HG03469 (cell line): ENCODE results near the gene STAMBP.
"Not testable (repeated sequence)": the region's sequence is repeated elsewhere in the genome, so short reads cannot be mapped to it uniquely, and the experiment has no call there.

Experiments
- ATAC-seq: cut with Tn5 transposase; IDR thresholded peaks from one replicate; pipeline ENCODE4 v1.9.1; 2021; ENCODE audit warnings: mild to moderate bottlenecking, moderate library complexity, moderate number of reproducible peaks; ENCODE audit not compliant: unreplicated experiment

Gene STAMBP

GRCh38 chr2:73828818-73829570, at the start of gene STAMBP:
TSS of gene STAMBP (plus strand) at chr2:73828961. CDS start at chr2:73830857, 1,896 bp downstream.
- peak; percentile 63 for ATAC-seq

DNA sequence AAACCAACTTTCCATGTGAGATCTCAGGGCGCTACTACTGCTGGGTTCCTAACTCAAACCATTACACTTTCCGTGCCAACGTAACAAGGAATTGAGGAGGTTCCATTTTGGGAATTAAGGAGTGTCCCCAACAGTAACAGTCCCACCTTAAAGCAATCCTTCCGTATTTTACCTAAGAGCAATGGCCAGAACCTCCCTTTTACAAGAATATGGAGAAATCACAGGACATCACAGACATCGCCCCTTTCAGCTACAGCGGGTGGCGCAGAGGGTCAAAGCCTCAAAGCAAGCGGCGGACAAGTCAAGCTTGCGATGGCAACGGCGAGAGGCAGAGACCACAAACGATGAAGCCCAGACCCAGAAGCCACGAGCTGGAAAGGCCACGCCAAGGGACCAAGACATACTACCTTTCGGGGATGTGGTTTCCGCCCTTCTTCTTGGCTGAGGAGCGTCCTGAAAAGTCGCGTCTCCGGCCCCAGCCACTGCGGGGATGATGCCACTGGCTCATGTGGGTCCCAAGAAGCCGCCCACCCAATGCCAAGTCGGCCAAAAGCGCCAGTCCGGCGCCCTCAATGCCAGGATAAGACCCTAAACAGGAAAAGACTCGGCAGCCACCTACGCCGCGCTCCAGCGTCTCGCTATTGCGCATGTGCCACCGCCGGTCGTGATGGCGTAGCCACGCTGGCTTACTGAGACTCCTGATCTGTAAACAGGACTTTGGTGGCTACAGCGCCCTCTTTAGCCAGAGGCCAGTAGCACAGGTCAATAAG, 49.1 kb upstream of the STAMBP start, which contains the start of gene DUSP11:
TSS of gene DUSP11 (minus strand) at position 637 of the 770 bp plus-strand sequence. CDS start at position 508, 129 bp downstream.
- ATAC-seq = peak; percentile 99

GRCh38 chr2:73780237-73780582, 48.6 kb upstream of the STAMBP start:
- ATAC-seq = no peak

GRCh38 chr2:73783402-73783801, 45.4 kb upstream of the STAMBP start:
- not testable (repeated sequence) for ATAC-seq

- ATAC-seq = not testable (repeated sequence)
These were observed 44.9 kb upstream of the STAMBP start, which contains the start of gene C2orf78 for GRCh38 chr2:73783883-73784282. TSS of gene C2orf78 (plus strand) at chr2:73784183. CDS start at chr2:73784310, 127 bp downstream.

GRCh38 chr2:73811878-73812277, 16.9 kb upstream of the STAMBP start:
- ATAC-seq = no peak

GRCh38 chr2:73812635-73813034, 16.1 kb upstream of the STAMBP start:
- ATAC-seq = no peak

DNA sequence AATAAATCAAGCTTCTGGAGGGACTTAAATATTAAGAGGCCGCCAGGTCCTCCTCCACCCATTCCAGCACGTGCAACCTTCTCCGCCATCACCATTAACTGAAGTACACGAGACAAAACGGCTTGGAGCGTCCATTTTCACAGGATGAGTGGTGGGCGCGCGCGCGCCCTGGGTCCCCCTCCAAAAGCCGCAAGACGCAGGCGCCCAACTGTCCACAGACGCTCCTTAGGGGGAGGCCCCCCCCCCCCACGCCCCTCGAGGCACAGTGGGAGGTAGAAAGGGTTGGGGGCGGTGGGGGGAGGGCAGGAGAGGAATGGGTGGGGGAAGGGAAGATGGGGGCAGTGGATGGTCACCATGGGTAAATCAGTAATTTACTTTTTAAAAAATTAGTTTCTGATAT, 10.5 kb upstream of the STAMBP start:
- ATAC-seq = no peak

GRCh38 chr2:73821227-73821626, 7.5 kb upstream of the STAMBP start:
- ATAC-seq = no peak

DNA sequence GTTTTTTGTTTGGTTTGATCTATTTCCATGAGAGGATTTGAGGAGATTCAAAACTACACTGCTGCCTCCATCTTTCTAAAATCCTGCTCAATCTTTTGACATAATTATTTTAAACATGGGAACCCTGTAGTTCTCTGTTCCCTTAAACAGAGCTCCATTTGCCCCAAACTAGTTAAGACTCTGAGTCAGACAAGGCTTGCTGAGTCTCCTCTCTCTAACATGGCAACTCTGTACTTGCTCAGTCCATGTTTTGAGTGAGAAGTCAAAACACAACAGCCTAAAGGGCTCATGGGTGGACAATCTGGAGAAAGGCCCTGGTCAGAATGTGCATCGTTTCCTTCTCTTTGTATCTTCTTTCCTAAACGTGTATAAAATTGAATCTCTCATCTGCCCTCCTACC, 7.1 kb upstream of the STAMBP start:
- no peak for ATAC-seq

GRCh38 chr2:73822276-73822675, 6.5 kb upstream of the STAMBP start:
- ATAC-seq = no peak

DNA sequence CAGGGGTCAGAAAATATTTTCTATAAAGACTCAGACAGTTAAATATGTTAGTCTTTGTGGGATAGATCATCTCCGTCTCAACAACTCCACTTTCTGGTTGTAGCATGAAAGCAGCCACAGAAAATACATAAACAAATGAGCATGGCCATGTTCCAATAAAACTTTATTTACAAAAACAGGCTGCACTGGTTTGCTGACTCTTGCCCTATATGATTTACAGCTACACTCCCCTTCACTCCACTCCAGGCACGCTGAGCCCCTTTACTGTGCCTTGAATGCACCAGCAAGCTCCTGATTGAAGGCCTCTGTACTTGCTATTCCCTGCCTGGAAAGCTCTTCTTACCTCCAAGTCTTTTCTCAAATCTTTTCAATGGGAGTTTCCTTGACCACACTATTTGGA, 5.8 kb upstream of the STAMBP start:
- ATAC-seq = no peak

DNA sequence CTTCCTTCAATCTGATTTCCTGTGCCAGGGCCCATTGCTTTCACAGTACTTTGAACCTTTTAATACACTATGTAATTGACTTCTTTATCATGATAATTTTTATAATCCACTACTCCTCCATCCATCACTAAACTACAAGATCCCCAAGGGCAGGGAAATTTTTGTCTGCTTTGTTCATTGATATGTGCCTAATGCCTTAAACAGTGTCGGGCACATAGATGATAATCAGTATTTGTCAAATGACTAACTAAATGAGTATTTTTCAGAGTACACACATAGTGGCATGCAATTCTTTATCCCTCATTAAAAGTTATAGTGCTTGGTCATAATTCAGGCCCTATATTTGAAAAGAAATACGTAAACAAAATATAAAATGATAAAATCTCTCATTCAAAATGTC, 5.3 kb upstream of the STAMBP start:
- ATAC-seq = no peak

DNA sequence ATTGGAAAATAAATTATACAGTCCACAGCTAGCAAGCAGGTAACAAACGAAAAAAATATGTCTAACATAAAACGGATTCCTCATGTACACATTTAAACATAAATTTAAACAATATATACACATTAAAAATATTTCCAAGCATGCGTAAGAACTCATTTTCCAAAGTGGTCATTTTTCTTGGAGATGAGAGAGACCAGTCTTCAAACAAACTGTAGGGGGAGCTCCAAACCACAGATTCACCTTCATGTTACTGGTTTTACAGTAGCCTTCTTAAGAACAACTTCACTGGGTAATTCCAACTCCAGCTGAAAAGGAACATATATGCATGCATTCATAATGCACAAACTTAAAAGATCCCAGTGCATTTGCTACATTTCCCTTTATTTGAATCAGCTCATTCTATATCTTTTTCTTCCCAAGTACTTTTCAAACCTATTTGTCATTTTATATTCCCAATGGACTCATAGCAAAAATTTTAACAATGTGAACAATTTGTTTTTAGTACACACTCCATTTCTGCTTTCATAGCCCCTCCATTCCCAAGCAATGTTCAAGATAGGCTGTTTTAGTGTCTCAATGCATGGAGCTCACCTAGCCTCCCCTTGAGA, 4.7 kb upstream of the STAMBP start:
- ATAC-seq = no peak

- no peak for ATAC-seq
These were observed 3.4 kb upstream of the STAMBP start for GRCh38 chr2:73825408-73825807.

GRCh38 chr2:73827018-73827417, 1.7 kb upstream of the STAMBP start:
- no peak for ATAC-seq

- ATAC-seq = no peak
These were observed 937 bp upstream of the STAMBP start for GRCh38 chr2:73827660-73828388.

DNA sequence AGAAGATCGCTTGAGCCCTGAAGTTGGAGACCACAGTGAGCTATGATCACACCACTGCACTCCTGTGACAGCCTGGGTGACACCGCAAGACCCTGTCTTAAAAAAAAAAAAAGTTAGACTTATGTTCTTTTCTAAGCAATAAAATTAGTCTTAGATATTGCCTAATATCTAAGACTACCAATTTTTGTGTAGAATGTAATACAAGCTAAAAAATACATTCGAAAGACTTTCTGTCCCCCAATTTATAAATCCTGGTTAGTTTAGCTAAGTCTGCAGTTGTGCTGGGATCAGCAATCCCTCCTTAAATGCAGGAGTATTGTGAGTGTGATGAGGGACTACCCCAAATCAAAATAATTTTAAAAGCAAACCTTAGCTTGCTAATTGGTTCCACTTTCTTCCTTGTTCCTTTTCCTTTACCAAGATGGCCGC, 358 bp upstream of the STAMBP start:
- no peak for ATAC-seq

- no peak for ATAC-seq
These were observed 2.2 kb downstream of the STAMBP start for GRCh38 chr2:73830871-73831401.

DNA sequence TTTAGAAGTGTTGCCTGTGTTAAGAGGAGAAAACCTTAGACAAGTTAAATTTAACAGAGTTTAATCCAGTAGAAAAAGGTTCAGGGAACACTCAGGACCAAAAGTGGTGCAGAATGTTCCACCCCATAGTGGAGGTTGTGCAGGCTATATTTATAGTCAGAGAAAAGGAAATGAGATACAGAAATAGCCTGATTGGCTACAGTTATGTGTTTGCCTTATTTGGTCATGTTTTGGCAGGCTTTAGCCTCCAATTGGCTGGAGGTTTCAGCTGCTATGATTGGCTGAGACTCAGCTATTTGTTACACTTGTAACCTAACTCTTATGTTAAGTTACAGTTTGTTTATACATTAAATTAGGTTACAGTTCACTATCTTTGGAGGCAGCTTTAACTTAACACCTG, 4.2 kb downstream of the STAMBP start:
- ATAC-seq = no peak
